Measurements from ENCODE around the gene ABCC1. TPM values are rescaled to one million over a fixed set of nuclear protein-coding genes. Genes with fewer than 3 reads are reported as not detected.

The ABCC1 gene
- total and polyA plus RNA-seq, 4 donors, result 2.9 to 61.9 (median 43.6) TPM

DNA sequence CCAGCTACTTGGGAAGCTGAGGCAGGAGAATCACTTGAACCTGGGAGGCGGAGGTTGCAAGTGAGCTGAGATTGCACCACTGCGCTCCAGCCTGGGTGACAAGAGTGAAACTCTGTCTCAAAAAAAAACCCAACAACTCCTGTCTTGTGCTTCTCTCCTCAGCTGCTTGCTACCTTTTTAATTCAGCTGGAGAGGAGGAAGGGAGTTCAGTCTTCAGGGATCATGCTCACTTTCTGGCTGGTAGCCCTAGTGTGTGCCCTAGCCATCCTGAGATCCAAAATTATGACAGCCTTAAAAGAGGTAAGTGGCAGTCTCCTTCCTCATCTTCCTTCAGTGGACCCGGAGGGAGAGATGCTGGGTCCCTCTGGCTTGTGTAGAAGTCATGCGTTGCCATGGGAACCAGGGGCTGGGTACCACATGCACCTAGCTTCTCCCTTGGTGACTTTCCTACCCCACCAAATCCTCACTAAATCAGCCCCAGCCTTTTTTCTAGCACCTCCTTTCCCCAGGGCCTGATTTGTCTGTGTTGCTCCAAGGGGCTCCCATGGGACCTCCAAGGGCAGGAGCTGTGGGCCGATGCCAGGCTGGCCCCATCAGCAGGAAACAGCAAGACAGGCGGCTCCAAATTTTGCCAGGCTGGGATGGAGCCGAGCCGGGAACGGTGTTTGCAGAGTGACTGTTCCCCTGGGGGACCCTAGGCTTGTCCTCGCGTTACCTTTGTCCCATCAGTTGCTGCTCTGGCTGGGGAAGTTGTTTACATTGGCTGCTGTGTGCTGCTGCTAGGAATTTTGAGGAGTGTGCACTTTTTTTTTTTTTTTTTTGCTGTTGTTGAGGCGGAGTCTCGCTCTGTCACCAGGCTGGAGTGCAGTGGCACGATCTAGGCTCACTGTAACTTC is 65.2 kb downstream of the ABCC1 start:
- H3K36me3 ChIP-seq (ENCODE audit: control insufficient read depth in 1 of 2, insufficient read depth in 2 of 2, low read length in 1 of 2), result no peaks in the 10 kb centered on the region
- no peaks in the 10 kb centered on the region for H3K4me1 ChIP-seq (ENCODE audit: control insufficient read depth in 1 of 2, insufficient read depth in 2 of 2, low read length in 2 of 2)
- no peak overlapping the region for H3K4me3 ChIP-seq (ENCODE audit: low read length in 2 of 2)
- H3K27ac ChIP-seq (ENCODE audit: low read depth in 1 of 2, low read length in 2 of 2), result peak overlapping the region in 1 of 2 donors; percentile 43
- no peaks in the 10 kb centered on the region for H3K9me3 ChIP-seq (ENCODE audit: control insufficient read depth, low read length)
- 20 to 21% methylated on average over 14 of the region's 14 CpGs for WGBS, 2 donors
- peak; percentile 90 for ATAC-seq (ENCODE audit: low FRiP score)
- no peaks in the 10 kb centered on the region for H3K27me3 ChIP-seq (ENCODE audit: control insufficient read depth in 1 of 2, insufficient read depth in 2 of 2, low read length in 1 of 2)
- intact Hi-C loops (cut with DNase I), result loop anchor here in 1 of 2 donors (5.0 to 10.0 kb wide), 2 partner anchors 50 to 62 kb away; no protein-coding TSS in a partner anchor
- peak; percentile 92 to 94 for DNase-seq

DNA sequence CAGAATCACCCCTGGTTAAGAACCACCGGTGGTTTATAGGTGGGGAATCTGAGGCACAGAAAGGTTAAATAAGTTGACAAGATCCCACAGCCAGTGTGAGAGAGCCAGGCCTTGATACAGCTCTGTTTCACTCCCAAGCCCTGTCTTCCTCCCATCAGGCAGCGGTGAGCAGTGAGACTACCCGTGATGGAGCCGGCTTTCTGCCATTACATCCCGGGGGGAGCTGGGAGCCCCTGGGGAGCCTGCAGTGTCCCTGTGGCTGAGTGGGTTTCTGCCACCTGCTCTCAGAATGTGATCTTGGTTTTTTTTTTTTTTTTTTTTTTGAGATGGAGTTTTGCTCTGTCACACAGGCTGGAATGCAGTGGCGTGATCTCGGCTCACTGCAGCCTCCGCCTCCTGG is 66.4 kb downstream of the ABCC1 start:
- Histone ChIP-seq H3K4me3 (ENCODE audit: low read length in 2 of 2) (no peak overlapping the region), H3K36me3 (ENCODE audit: control insufficient read depth in 1 of 2, insufficient read depth in 2 of 2, low read length in 1 of 2) (no peaks in the 10 kb centered on the region), H3K27me3 (ENCODE audit: control insufficient read depth in 1 of 2, insufficient read depth in 2 of 2, low read length in 1 of 2) (no peaks in the 10 kb centered on the region), H3K9me3 (ENCODE audit: control insufficient read depth, low read length) (no peaks in the 10 kb centered on the region), H3K4me1 (ENCODE audit: control insufficient read depth in 1 of 2, insufficient read depth in 2 of 2, low read length in 2 of 2) (peaks cover 0 to 2% of the 10 kb centered on the region in 2 donors), H3K27ac (ENCODE audit: low read depth in 1 of 2, low read length in 2 of 2) (no peak overlapping the region)
- WGBS, 2 donors, result 96% methylated on average over 8 of the region's 8 CpGs
- intact Hi-C loops (cut with DNase I), result loop anchor here in 1 of 2 donors (5.0 to 10.0 kb wide), 2 partner anchors 49 to 64 kb away; no protein-coding TSS in a partner anchor
- DNase-seq (no peak), ATAC-seq (ENCODE audit: low FRiP score) (no peak)

- WGBS, 2 donors, result 96 to 99% methylated on average over 11 of the region's 11 CpGs
- no peak for ATAC-seq (ENCODE audit: low FRiP score)
- no peaks in the 10 kb centered on the region for H3K27me3 ChIP-seq (ENCODE audit: control insufficient read depth in 1 of 2, insufficient read depth in 2 of 2, low read length in 1 of 2)
- H3K27ac ChIP-seq (ENCODE audit: low read depth in 1 of 2, low read length in 2 of 2), result no peak overlapping the region
- peaks cover 0 to 2% of the 10 kb centered on the region in 2 donors for H3K4me1 ChIP-seq (ENCODE audit: control insufficient read depth in 1 of 2, insufficient read depth in 2 of 2, low read length in 2 of 2)
- H3K4me3 ChIP-seq (ENCODE audit: low read length in 2 of 2), result no peak overlapping the region
- H3K9me3 ChIP-seq (ENCODE audit: control insufficient read depth, low read length), result no peaks in the 10 kb centered on the region
- DNase-seq, result no peak
- H3K36me3 ChIP-seq (ENCODE audit: control insufficient read depth in 1 of 2, insufficient read depth in 2 of 2, low read length in 1 of 2), result no peaks in the 10 kb centered on the region
- intact Hi-C loops (cut with DNase I), result loop anchor here in 1 of 2 donors (5.0 to 10.0 kb wide), 2 partner anchors 48 to 64 kb away; no protein-coding TSS in a partner anchor
These were observed 67.1 kb downstream of the ABCC1 start for GRCh38 chr16:16016388-16016964.

GRCh38 chr16:16017812-16018211 is 68.4 kb downstream of the ABCC1 start:
- DNase-seq, result no peak
- Histone ChIP-seq H3K27me3 (ENCODE audit: control insufficient read depth in 1 of 2, insufficient read depth in 2 of 2, low read length in 1 of 2) (no peaks in the 10 kb centered on the region), H3K4me3 (ENCODE audit: low read length in 2 of 2) (no peak overlapping the region), H3K27ac (ENCODE audit: low read depth in 1 of 2, low read length in 2 of 2) (no peak overlapping the region), H3K9me3 (ENCODE audit: control insufficient read depth, low read length) (no peaks in the 10 kb centered on the region), H3K36me3 (ENCODE audit: control insufficient read depth in 1 of 2, insufficient read depth in 2 of 2, low read length in 1 of 2) (no peaks in the 10 kb centered on the region), H3K4me1 (ENCODE audit: control insufficient read depth in 1 of 2, insufficient read depth in 2 of 2, low read length in 2 of 2) (peaks cover 0 to 2% of the 10 kb centered on the region in 2 donors)
- intact Hi-C loops (cut with DNase I), result loop anchor here in 1 of 2 donors (5.0 to 10.0 kb wide), 2 partner anchors 47 to 66 kb away; no protein-coding TSS in a partner anchor
- no peak for ATAC-seq (ENCODE audit: low FRiP score)
- WGBS, 2 donors, result 90 to 91% methylated on average over 3 of the region's 3 CpGs

DNA sequence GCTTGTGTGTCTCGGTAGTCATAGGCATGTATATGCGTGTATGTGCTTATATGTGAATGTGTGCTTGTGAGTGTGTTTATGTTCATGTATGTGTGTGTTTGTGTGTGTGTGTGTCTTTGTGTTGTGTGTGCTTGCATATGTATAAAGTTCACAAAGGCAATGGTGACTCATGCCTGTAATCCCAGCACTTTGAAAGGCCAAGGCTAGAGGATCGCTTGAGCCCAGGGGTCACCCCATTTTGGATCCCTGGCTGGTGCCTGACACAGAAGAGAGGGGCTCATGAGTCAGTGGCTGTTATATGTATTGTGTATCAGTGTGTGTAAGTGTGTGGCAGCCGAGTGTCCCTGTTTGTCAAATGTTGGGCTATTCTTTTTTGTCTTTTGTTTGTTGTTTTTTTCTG is 69.3 kb downstream of the ABCC1 start:
- Histone ChIP-seq H3K9me3 (ENCODE audit: control insufficient read depth, low read length) (no peaks in the 10 kb centered on the region), H3K4me3 (ENCODE audit: low read length in 2 of 2) (no peak overlapping the region), H3K36me3 (ENCODE audit: control insufficient read depth in 1 of 2, insufficient read depth in 2 of 2, low read length in 1 of 2) (no peaks in the 10 kb centered on the region), H3K27me3 (ENCODE audit: control insufficient read depth in 1 of 2, insufficient read depth in 2 of 2, low read length in 1 of 2) (no peaks in the 10 kb centered on the region), H3K27ac (ENCODE audit: low read depth in 1 of 2, low read length in 2 of 2) (no peak overlapping the region), H3K4me1 (ENCODE audit: control insufficient read depth in 1 of 2, insufficient read depth in 2 of 2, low read length in 2 of 2) (peaks cover 2 to 4% of the 10 kb centered on the region in 2 donors)
- 91 to 93% methylated on average over 4 of the region's 4 CpGs for WGBS, 2 donors
- ATAC-seq (ENCODE audit: low FRiP score) (no peak), DNase-seq (no peak)
- intact Hi-C loops (cut with DNase I), result loop anchor here in 1 of 2 donors (5.0 to 10.0 kb wide), 2 partner anchors 46 to 66 kb away; no protein-coding TSS in a partner anchor

DNA sequence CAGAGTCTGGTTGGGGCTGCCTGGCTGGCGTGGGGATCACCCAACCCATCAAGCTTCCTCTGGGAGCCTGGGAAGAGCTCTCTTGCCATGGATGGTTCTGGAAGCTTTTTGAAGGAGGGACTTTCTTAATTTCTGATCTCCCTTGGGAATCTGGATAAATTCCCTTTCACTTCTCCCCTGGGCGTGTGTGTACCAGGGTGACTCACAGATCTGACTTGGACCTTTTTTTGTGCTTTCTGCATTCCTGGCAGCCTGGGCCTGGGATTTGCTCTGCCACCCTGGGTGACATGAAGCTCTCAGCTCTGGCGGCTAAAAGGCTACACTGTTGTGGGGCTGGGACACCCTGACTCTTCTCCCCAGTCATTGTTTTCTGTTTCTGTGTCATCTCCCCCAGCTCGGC is 70.1 kb downstream of the ABCC1 start:
- no peaks in the 10 kb centered on the region for H3K27me3 ChIP-seq (ENCODE audit: control insufficient read depth in 1 of 2, insufficient read depth in 2 of 2, low read length in 1 of 2)
- no peaks in the 10 kb centered on the region for H3K9me3 ChIP-seq (ENCODE audit: control insufficient read depth, low read length)
- ATAC-seq (ENCODE audit: low FRiP score) (no peak), DNase-seq (peak; percentile 74 to 82)
- WGBS, 2 donors, result 17 to 19% methylated on average over 4 of the region's 4 CpGs
- no peaks in the 10 kb centered on the region for H3K36me3 ChIP-seq (ENCODE audit: control insufficient read depth in 1 of 2, insufficient read depth in 2 of 2, low read length in 1 of 2)
- H3K4me3 ChIP-seq (ENCODE audit: low read length in 2 of 2), result no peak overlapping the region
- peaks cover 2 to 4% of the 10 kb centered on the region in 2 donors for H3K4me1 ChIP-seq (ENCODE audit: control insufficient read depth in 1 of 2, insufficient read depth in 2 of 2, low read length in 2 of 2)
- intact Hi-C loops (cut with DNase I), result loop anchor here in 1 of 2 donors (5.0 to 10.0 kb wide), 2 partner anchors 45 to 67 kb away; no protein-coding TSS in a partner anchor
- peak overlapping the region in 1 of 2 donors; percentile 67 for H3K27ac ChIP-seq (ENCODE audit: low read depth in 1 of 2, low read length in 2 of 2)

GRCh38 chr16:16020291-16020690 is 70.9 kb downstream of the ABCC1 start:
- Histone ChIP-seq H3K4me1 (ENCODE audit: control insufficient read depth in 1 of 2, insufficient read depth in 2 of 2, low read length in 2 of 2) (peaks cover 3 to 4% of the 10 kb centered on the region in 2 donors), H3K36me3 (ENCODE audit: control insufficient read depth in 1 of 2, insufficient read depth in 2 of 2, low read length in 1 of 2) (no peaks in the 10 kb centered on the region), H3K27ac (ENCODE audit: low read depth in 1 of 2, low read length in 2 of 2) (peak overlapping the region in 1 of 2 donors; percentile 55), H3K9me3 (ENCODE audit: control insufficient read depth, low read length) (no peaks in the 10 kb centered on the region), H3K27me3 (ENCODE audit: control insufficient read depth in 1 of 2, insufficient read depth in 2 of 2, low read length in 1 of 2) (no peaks in the 10 kb centered on the region), H3K4me3 (ENCODE audit: low read length in 2 of 2) (no peak overlapping the region)
- DNase-seq (no peak), ATAC-seq (ENCODE audit: low FRiP score) (no peak)
- WGBS, 2 donors, result 81 to 83% methylated on average over 3 of the region's 3 CpGs
- intact Hi-C loops (cut with DNase I), result loop anchor here in 1 of 2 donors (5.0 kb wide), 1 partner anchor 68 kb away; no protein-coding TSS in a partner anchor

DNA sequence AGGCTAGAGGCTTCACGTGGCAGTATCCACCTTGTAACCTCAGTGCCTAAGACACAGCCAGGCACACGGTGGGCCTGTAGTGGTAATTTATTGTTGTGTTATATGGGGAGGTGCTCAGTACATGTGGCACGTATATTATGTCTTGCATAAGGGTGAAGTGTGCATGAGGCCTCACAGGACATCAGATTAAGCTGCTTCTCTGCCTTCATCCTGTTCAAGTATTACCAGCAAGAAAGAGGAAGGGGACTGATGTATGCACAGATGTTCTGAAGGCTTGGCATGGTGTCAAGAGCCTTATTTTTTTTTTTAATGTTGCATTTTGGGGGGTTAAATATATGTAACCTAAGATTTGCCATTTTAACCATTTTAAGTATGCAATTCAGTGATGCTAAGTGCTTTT is 71.6 kb downstream of the ABCC1 start:
- no peaks in the 10 kb centered on the region for H3K27me3 ChIP-seq (ENCODE audit: control insufficient read depth in 1 of 2, insufficient read depth in 2 of 2, low read length in 1 of 2)
- intact Hi-C loops (cut with DNase I), result loop anchor here in 1 of 2 donors (5.0 kb wide), 1 partner anchor 69 kb away; no protein-coding TSS in a partner anchor
- no peak overlapping the region for H3K4me3 ChIP-seq (ENCODE audit: low read length in 2 of 2)
- no peaks in the 10 kb centered on the region for H3K36me3 ChIP-seq (ENCODE audit: control insufficient read depth in 1 of 2, insufficient read depth in 2 of 2, low read length in 1 of 2)
- peak overlapping the region in 1 of 2 donors; percentile 6 for H3K27ac ChIP-seq (ENCODE audit: low read depth in 1 of 2, low read length in 2 of 2)
- 64 to 72% methylated on average over 3 of the region's 3 CpGs for WGBS, 2 donors
- no peak for DNase-seq
- peaks cover 3 to 4% of the 10 kb centered on the region in 2 donors for H3K4me1 ChIP-seq (ENCODE audit: control insufficient read depth in 1 of 2, insufficient read depth in 2 of 2, low read length in 2 of 2)
- H3K9me3 ChIP-seq (ENCODE audit: control insufficient read depth, low read length), result no peaks in the 10 kb centered on the region
- no peak for ATAC-seq (ENCODE audit: low FRiP score)

Data from aorta (tissue), 5 donors.